ENCODE results near the gene CLIC6. TPM values are rescaled to one million over a fixed set of nuclear protein-coding genes. Genes with fewer than 3 reads are reported as not detected.

Gene CLIC6
- total and polyA plus RNA-seq, 2 of the 8 experiments (the other 6 are each of a cell fraction or from before 2014, with no cell fraction given) = 0.42 to 1.3 TPM

GRCh38 chr21:34730756-34731445 is 62.1 kb downstream of the CLIC6 start:
- Histone ChIP-seq H3K36me3 (ENCODE audit: control insufficient read depth in 2 of 4, insufficient read depth in 4 of 4, low read length in 3 of 4) (no peaks in the 10 kb centered on the region), H3K23me2 (ENCODE audit: low read depth, low read length) (no peaks in the 10 kb centered on the region; the same call in 1 of the 2 replicates), H2BK120ac (replicated peaks; ENCODE audit: low read depth, low read length) (no peak overlapping the region), H4K91ac (replicated peaks; ENCODE audit: insufficient read length, low read length) (no peak overlapping the region), H3K56ac (replicated peaks; ENCODE audit: insufficient read length, low read depth, low read length) (no peak overlapping the region), H2BK12ac (ENCODE audit: low read depth, low read length) (no peak overlapping the region), H2AK5ac (ENCODE audit: low read depth, low read length) (no peak overlapping the region), H2AFZ (ENCODE audit: low read length) (no peak overlapping the region), H3K23ac (ENCODE audit: insufficient read length) (no peak overlapping the region), H3K9ac (replicated peaks in 1 of 4; ENCODE audit: extremely low read depth in 1 of 4, low read depth in 3 of 4, low read length in 3 of 4) (no peak overlapping the region), H3K4me2 (ENCODE audit: insufficient read depth in 1 of 2, low read depth in 2 of 2, low read length in 2 of 2) (no peak overlapping the region), H4K5ac (ENCODE audit: insufficient read length, low read depth, low read length) (no peak overlapping the region), H4K20me1 (replicated peaks in 1 of 2; ENCODE audit: control insufficient read depth in 1 of 2, insufficient read depth in 2 of 2, low read length in 2 of 2) (no peaks in the 10 kb centered on the region), H2BK15ac (ENCODE audit: low read length) (no peak overlapping the region), H2BK20ac (ENCODE audit: low read length) (no peak overlapping the region), H3K4ac (replicated peaks; ENCODE audit: insufficient read length, low read depth, low read length) (no peak overlapping the region), H3K4me1 (replicated peaks in 1 of 4; ENCODE audit: control insufficient read depth in 3 of 4, insufficient read depth in 4 of 4, low read length in 3 of 4) (peaks cover 0 to 5% (median 0%) of the 10 kb centered on the region in 4 experiments; a peak in 1 of 7 replicates), H3K27ac (ENCODE audit: low read depth, low read length) (no peak overlapping the region), H3K79me1 (ENCODE audit: low read depth, low read length) (no peaks in the 10 kb centered on the region), H3K18ac (ENCODE audit: extremely low read depth, low read length) (no peak overlapping the region), H2BK5ac (ENCODE audit: low read depth, low read length) (no peak overlapping the region), H3K4me3 (ENCODE audit: extremely low read depth in 1 of 4, insufficient read depth in 2 of 4, low read depth in 3 of 4, low read length in 4 of 4) (no peak overlapping the region), H3K27me3 (replicated peaks in 1 of 4; ENCODE audit: control insufficient read depth in 3 of 4, extremely low read depth in 1 of 4, insufficient read depth in 3 of 4, low read length in 3 of 4) (no peaks in the 10 kb centered on the region), H3K9me3 (ENCODE audit: insufficient read depth in 2 of 2, low read depth in 1 of 2, low read length in 1 of 2) (no peaks in the 10 kb centered on the region), H4K8ac (ENCODE audit: extremely low read depth, insufficient read depth, low read length) (no peak overlapping the region), H3K79me2 (ENCODE audit: control insufficient read depth in 1 of 2, insufficient read depth in 2 of 2, low read length in 2 of 2) (no peaks in the 10 kb centered on the region), H3K14ac (ENCODE audit: insufficient read length) (no peak overlapping the region)
- no peak for DNase-seq (ENCODE audit: low read depth in 1 of 2, low spot score in 2 of 2)
- no peak for FAIRE-seq
- TF ChIP-seq JUN (IDR thresholded peaks at IDR 0.05; ENCODE audit: low read depth, low read length) = no peak
- no peak for TF ChIP-seq RNF2 (IDR thresholded peaks at IDR 0.05; ENCODE audit: borderline replicate concordance, low read depth, low read length, missing control alignments, poor library complexity, severe bottlenecking)
- no peak for TF ChIP-seq JUND (IDR thresholded peaks at IDR 0.05; ENCODE audit: low read length)
- no peak for TF ChIP-seq SP4 (IDR thresholded peaks at IDR 0.05; ENCODE audit: low read length)
- TF ChIP-seq POU5F1 (IDR thresholded peaks at IDR 0.05; ENCODE audit: low read depth, low read length) = no peak
- no peak for TF ChIP-seq FOSL1 (IDR thresholded peaks at IDR 0.05; ENCODE audit: insufficient read depth, low read depth, low read length)
- TF ChIP-seq GABPA (IDR thresholded peaks at IDR 0.05; ENCODE audit: borderline replicate concordance, insufficient read depth, low read length) = no peak
- TF ChIP-seq RXRA (IDR thresholded peaks at IDR 0.05; ENCODE audit: insufficient read depth, low read depth, low read length) = no peak
- no peak for TF ChIP-seq TEAD4 (IDR thresholded peaks at IDR 0.05; ENCODE audit: low read depth, low read length)
- TF ChIP-seq ASH2L (IDR thresholded peaks at IDR 0.05; ENCODE audit: low read length) = no peak
- TF ChIP-seq SP2 (IDR thresholded peaks at IDR 0.05; ENCODE audit: low read length) = no peak
- no peak for TF ChIP-seq NRF1 (IDR thresholded peaks at IDR 0.05; ENCODE audit: low read depth, low read length)
- TF ChIP-seq HDAC2 (IDR thresholded peaks at IDR 0.05; ENCODE audit: borderline replicate concordance in 1 of 2, low read depth in 2 of 2, low read length in 2 of 2) = no peak
- ChIA-PET POLR2A (ENCODE audit: partially characterized antibody) (no interaction called here), CTCF (ENCODE audit: partially characterized antibody) (interaction anchor here (1.3 kb wide), 1 partner anchor 9 kb away, joined by 4 read pairs; no protein-coding TSS in a partner anchor)
- 88% methylated on average over 5 of the region's 5 CpGs; no CpG with 5 or more reads in 1 of the 2 experiments for WGBS, 2 experiments (ENCODE audit: extremely low coverage in 1 of 2, insufficient coverage in 1 of 2, insufficient read length in 1 of 2, insufficient replicate concordance in 2 of 2, low coverage in 1 of 2, low lambda C conversion rate in 2 of 2, missing lambda C conversion rate in 1 of 2)
